Measurements from ENCODE around the gene DGKG. TPM values are rescaled to one million over a fixed set of nuclear protein-coding genes. Genes with fewer than 3 reads are reported as not detected.

Gene DGKG
- total RNA-seq, 1 donor from 2014 or later, result 65.7 TPM

DNA sequence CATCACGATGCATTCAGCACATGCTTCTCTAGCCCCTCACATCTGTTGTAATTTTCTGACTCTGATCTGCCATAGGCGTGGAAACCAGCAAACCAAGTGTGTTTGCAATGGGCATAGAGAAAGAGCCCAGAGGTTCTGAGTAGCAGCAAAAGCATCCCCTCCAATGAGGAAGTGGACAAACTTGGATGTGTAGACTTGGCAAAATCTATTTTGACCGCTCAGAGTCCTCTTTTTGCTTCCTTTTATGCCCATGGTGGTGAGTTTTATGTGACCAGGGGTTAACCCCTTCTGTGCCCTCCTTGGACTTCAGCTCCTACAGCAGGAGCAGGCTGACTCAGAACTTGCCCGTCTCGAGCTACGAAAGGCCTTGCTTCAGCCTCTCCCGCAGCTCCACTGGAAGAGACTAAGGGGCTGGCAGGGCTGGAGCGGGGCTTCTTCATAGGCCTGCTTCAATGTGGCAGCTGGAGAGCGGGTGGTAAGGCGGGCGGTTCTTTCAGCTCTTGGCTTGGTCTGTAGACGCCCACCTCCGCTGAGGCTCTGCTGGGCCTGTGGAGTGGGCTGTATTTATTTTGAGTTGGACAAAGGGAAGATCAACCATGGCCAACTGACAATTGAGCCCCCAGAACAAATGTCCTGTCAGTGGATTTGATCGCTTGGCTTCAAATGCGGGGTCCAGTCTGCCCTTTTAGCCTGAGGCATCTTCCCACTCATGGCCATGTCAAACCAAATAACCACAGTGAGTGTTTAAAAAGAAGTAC is 246.6 kb downstream of the DGKG start:
- TF ChIP-seq, protein P1, sequence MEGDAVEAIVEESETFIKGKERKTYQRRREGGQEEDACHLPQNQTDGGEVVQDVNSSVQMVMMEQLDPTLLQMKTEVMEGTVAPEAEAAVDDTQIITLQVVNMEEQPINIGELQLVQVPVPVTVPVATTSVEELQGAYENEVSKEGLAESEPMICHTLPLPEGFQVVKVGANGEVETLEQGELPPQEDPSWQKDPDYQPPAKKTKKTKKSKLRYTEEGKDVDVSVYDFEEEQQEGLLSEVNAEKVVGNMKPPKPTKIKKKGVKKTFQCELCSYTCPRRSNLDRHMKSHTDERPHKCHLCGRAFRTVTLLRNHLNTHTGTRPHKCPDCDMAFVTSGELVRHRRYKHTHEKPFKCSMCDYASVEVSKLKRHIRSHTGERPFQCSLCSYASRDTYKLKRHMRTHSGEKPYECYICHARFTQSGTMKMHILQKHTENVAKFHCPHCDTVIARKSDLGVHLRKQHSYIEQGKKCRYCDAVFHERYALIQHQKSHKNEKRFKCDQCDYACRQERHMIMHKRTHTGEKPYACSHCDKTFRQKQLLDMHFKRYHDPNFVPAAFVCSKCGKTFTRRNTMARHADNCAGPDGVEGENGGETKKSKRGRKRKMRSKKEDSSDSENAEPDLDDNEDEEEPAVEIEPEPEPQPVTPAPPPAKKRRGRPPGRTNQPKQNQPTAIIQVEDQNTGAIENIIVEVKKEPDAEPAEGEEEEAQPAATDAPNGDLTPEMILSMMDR (IDR thresholded peaks at IDR 0.05; ENCODE audit: borderline replicate concordance), result no peak
- H3K36me3 ChIP-seq, result no peaks in the 10 kb centered on the region
- H3K4me3 ChIP-seq, result no peak overlapping the region
- intact Hi-C loops (cut with micrococcal nuclease), result no loop called here
- H3K9me3 ChIP-seq (replicated peaks), result no peaks in the 10 kb centered on the region
- peaks cover 48% of the 10 kb centered on the region for H3K27me3 ChIP-seq (ENCODE audit: low read depth)
- H3K4me1 ChIP-seq, result peaks cover 2% of the 10 kb centered on the region
- no peak overlapping the region for H3K27ac ChIP-seq (replicated peaks)
- no peak for DNase-seq

DNA sequence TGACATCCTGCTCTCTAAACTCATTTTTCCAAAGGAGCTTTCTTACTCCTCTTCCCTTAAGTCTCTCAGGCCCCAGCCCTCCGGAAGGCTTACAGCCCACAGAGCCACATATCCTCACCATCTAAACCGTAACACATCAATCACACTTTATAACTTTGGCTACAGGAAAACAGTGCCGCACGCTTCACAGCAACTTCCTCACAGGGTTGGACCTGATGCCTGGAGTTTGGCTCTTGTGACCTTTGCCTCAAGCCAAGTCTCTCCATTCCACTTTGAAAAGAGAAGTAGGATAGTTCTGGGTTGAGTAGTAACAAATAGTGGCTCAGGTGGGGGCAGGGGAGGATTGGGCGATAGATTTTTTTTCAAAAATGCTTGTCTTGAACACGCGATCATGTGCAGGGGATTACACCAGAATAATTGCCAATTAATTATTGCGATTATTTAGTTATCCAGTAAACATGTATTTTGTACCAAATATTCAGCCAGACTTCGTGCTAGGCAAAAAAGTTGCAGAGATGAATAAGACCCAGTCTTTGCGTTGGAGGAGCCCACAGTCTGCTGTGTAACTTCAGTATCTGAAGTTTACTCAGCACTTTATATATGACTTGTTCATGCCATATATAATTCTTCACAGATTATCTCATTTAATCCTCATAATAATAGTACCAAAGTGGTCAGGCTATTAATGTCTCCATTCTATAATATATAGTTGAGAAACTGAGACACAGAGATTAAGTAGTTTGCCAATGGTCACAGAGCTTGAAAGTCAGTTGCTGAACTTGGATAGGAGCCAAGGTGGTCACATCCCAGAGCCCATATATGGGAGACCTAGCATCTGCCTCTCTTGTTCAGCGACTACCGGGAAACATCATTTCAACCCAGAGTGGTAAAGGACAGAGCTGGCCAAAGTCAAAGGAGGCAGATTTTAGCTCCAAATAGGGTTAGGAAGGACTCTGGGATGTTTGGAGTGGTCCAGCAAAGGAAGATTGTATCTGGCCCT is 250.8 kb downstream of the DGKG start:
- H3K4me3 ChIP-seq, result no peak overlapping the region
- no peaks in the 10 kb centered on the region for H3K9me3 ChIP-seq (replicated peaks)
- intact Hi-C loops (cut with micrococcal nuclease), result no loop called here
- peaks cover 32% of the 10 kb centered on the region for H3K27me3 ChIP-seq (ENCODE audit: low read depth)
- H3K4me1 ChIP-seq, result peaks cover 34% of the 10 kb centered on the region
- no peak overlapping the region for H3K27ac ChIP-seq (replicated peaks)
- no peaks in the 10 kb centered on the region for H3K36me3 ChIP-seq
- TF ChIP-seq, protein P1 (IDR thresholded peaks at IDR 0.05; ENCODE audit: borderline replicate concordance), result no peak
- no peak for DNase-seq

DNA sequence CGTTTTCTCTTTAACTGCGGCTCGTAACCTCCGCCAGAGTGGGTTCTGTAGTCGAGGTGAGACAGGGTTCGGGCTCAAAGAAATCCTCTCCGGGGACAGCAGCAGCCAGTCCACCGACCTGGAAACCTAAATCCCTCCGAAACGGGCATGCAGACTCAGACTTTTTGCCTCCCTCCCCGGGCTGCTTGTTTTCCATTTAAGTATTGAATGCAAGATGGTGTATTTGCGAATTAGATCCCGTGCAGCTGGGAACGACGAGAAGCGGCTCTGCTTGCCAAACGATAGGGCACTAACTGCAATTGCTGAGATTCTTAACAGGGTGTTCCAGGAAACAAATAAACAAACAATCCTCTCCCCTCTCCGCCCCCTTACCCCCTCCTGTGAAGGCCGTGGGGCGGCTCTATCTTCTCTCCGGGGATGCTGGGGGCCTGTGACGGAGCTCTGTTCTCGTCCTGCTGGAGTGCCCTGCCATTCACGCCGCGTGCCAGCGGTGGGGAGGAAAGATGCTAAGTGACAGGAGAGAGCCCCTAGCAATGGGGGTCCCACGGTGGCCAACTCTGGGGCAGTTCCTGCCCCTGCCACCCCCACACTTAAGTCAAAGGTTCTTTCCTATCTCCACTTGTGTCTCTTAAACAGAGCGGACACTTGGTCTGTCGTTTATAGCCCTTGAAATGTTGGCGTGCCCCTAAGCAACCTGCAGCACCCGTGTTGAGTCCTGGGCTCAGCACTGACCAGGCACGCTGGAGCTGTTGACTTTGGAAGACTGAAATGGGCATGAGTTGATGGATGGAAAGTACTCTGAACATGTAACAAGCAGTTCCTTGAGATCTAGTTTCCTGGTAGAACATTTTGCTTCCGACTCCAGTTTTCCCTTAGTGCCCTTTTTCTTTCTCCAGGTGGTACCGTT is 251.9 kb downstream of the DGKG start:
- Histone ChIP-seq H3K4me1 (peaks cover 34% of the 10 kb centered on the region), H3K27me3 (ENCODE audit: low read depth) (peaks cover 26% of the 10 kb centered on the region), H3K27ac (replicated peaks) (peak overlapping the region; percentile 88), H3K9me3 (replicated peaks) (no peaks in the 10 kb centered on the region), H3K36me3 (no peaks in the 10 kb centered on the region), H3K4me3 (peak overlapping the region; percentile 89)
- DNase-seq, result no peak
- TF ChIP-seq, protein P1 (IDR thresholded peaks at IDR 0.05; ENCODE audit: borderline replicate concordance), result no peak
- intact Hi-C loops (cut with micrococcal nuclease), result no loop called here

DNA sequence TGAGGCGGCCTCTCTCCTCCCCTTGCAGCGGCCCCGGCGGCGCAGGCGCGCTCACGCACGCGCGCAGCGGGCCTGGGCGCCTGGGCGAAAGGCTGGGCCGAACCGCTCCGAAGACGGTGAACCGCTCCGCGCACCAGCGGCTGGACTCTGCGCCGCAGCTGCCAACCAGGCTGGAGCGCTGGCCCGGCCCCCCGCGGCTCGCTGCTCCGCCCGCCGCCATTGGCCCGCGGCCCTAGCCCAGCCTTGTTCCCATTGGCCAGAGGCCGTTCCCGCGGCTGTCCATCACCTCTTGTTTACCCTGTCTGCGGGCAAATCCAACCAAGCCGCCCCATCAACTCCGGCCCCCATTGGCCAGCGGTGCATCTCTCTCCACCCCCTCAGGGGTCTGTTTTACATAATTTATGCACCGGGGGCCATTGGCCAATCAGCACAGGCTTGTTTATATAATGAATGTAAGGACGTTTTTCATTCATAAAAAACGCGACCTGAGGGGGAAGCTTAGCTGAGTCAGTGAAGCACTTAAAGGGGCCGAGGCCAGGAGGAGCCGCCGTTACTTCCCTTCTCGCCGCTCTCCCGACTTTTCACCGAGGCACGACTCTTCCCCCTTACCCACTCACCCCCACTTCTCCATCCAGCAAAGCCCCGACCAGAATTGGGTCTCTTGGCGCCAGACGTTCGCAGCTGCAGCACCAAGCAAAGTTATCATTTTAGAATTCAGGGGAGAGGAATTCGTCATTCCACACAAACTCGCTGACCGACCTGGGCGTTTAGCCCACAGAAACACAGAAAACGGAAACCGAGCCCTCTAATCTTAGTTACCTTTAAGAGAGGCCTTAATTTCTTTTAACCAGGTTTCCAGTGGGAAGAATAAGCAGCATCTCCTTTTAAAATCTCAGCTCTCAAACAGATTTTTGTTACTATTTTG is 252.8 kb downstream of the DGKG start, which contains the start of gene ETV5:
TSS of gene ETV5 (minus strand) at position 149 of the 925 bp plus-strand sequence. CDS start 3,221 bp downstream, outside the sequence.
- Histone ChIP-seq H3K36me3 (no peaks in the 10 kb centered on the region), H3K4me1 (peaks cover 34% of the 10 kb centered on the region), H3K4me3 (peak within 1 kb of the TSS; percentile 89), H3K27ac (replicated peaks) (peak within 1 kb of the TSS; percentile 88), H3K9me3 (replicated peaks) (no peaks in the 10 kb centered on the region), H3K27me3 (ENCODE audit: low read depth) (peaks cover 22% of the 10 kb centered on the region)
- DNase-seq, result peak; percentile 99
- TF ChIP-seq, protein P1 (IDR thresholded peaks at IDR 0.05; ENCODE audit: borderline replicate concordance), result peak; percentile 37
- intact Hi-C loops (cut with micrococcal nuclease), result no loop called here
